HepG2 (cell line): ENCODE results near the gene SLC1A4. TPM values are rescaled to one million over a fixed set of nuclear protein-coding genes. Genes with fewer than 3 reads are reported as not detected.

Experiments used
- EHMT2 ChIP-seq: fragments of 200-600 bp; sonication (generic); IDR thresholded peaks from 2 replicates; pipeline ENCODE4 v1.7.0; 2017; ENCODE audit warnings: antibody characterized with exemption, low read depth, low read length, borderline replicate concordance
- FLYWCH1 ChIP-seq: sonication (generic); formaldehyde crosslinking; IDR thresholded peaks from 2 replicates; pipeline ENCODE4 v1.8.1; 2023; ENCODE audit warnings: mild to moderate bottlenecking, missing genetic modification reagents
- FOXA1 ChIP-seq, 2 experiments: fragments of 450-650 bp in 1 of 2; sonication (generic) in 1 of 2; formaldehyde crosslinking in 1 of 2; IDR thresholded peaks; 2 replicates each; pipeline versions ENCODE4 v1.4.0 to v1.6.1; 2016 to 2020; ENCODE audit warnings: missing genetic modification reagents in 1 of 2
- FOXA3 ChIP-seq: IDR thresholded peaks from 2 replicates; pipeline ENCODE4 v1.6.1; 2016; ENCODE audit warnings: missing genetic modification reagents, missing compliant biosample characterization
- KDM4B ChIP-seq: sonication (generic); formaldehyde crosslinking; IDR thresholded peaks from 2 replicates; pipeline ENCODE4 v1.4.0; 2020; ENCODE audit warnings: missing genetic modification reagents
- MAFF ChIP-seq: IDR thresholded peaks from 2 replicates; pipeline ENCODE4 v1.6.1; 2011; ENCODE audit warnings: low read depth, low read length, improper control_type of control experiment
- TCF7 ChIP-seq: sonication (generic); IDR thresholded peaks from 2 replicates; pipeline ENCODE4 v1.6.1; 2016; ENCODE audit warnings: antibody characterized with exemption, low read depth
- ZBTB8A ChIP-seq: sonication (generic); formaldehyde crosslinking; IDR thresholded peaks from 2 replicates; pipeline ENCODE4 v1.4.0; 2020; ENCODE audit warnings: mild to moderate bottlenecking, low read depth, missing genetic modification reagents, borderline replicate concordance
- ZFP1 ChIP-seq: IDR thresholded peaks from 2 replicates; pipeline ENCODE4 v1.6.1; 2016
- ZNF138 ChIP-seq: sonication (generic); formaldehyde crosslinking; IDR thresholded peaks from 2 replicates; pipeline ENCODE4 v1.5.0; 2020; ENCODE audit warnings: mild to moderate bottlenecking, low read depth, missing genetic modification reagents
- ZNF562 ChIP-seq: sonication (generic); formaldehyde crosslinking; IDR thresholded peaks from 2 replicates; pipeline ENCODE4 v1.8.0; 2022; ENCODE audit warnings: missing genetic modification reagents, borderline replicate concordance
- ZNF674 ChIP-seq: sonication (generic); formaldehyde crosslinking; IDR thresholded peaks from 2 replicates; pipeline ENCODE4 v1.5.0; 2020; ENCODE audit warnings: low read depth, mild to moderate bottlenecking, missing genetic modification reagents
- ZNF724P ChIP-seq: sonication (generic); formaldehyde crosslinking; IDR thresholded peaks from 2 replicates; pipeline ENCODE4 v1.8.0; 2022; ENCODE audit warnings: missing genetic modification reagents, borderline replicate concordance
- ZNF777 ChIP-seq: sonication (generic); formaldehyde crosslinking; IDR thresholded peaks from 2 replicates; pipeline ENCODE4 v1.4.0; 2020; ENCODE audit warnings: missing genetic modification reagents
- ZNF850 ChIP-seq: sonication (generic); formaldehyde crosslinking; conservative IDR thresholded peaks from 2 replicates; pipeline ENCODE4 v1.9.0; 2021; ENCODE audit warnings: mild to moderate bottlenecking, missing genetic modification reagents
- polyA plus RNA-seq, 8 experiments: library from polyadenylated mRNA; depleted of rRNA in 3 of 8; stranded (reverse) in 7 of 8; unstranded in 1 of 8; fragments of >200 nt; fragmentation: Illumina TruSeq in 4 of 8; extraction: Trizol in 4 of 8; gene quantifications; 2 replicates each; pipeline versions ENCODE4 v1.2.1 to v1.2.3, GENCODE V29; 2011 to 2016; ENCODE audit warnings: low read depth in 4 of 8, missing spikeins in 1 of 8, mixed read lengths in 1 of 8; ENCODE audit not compliant: insufficient read depth in 1 of 8
- total RNA-seq, 5 experiments: library from RNA; depleted of rRNA; stranded (reverse); fragments of >200 nt; fragmentation: Illumina TruSeq; extraction: Trizol; gene quantifications; 2 replicates each; pipeline ENCODE4 v1.2.3, GENCODE V29; 2016; ENCODE audit warnings: low read depth in 1 of 5
- TF ChIP-seq, protein P1 (sequence below): sonication (generic); formaldehyde crosslinking; IDR thresholded peaks from 2 replicates; pipeline ENCODE4 v1.5.0; 2020; ENCODE audit warnings: mild to moderate bottlenecking, missing genetic modification reagents
- TF ChIP-seq, protein P2 (sequence below): sonication (generic); formaldehyde crosslinking; IDR thresholded peaks from 2 replicates; pipeline ENCODE4 v1.4.0; 2020; ENCODE audit warnings: missing genetic modification reagents
- TF ChIP-seq, protein P3 (sequence below): sonication (generic); formaldehyde crosslinking; IDR thresholded peaks from 2 replicates; pipeline ENCODE4 v1.9.0; 2021; ENCODE audit warnings: missing genetic modification reagents, mild to moderate bottlenecking, borderline replicate concordance
- TF ChIP-seq, protein P4 (sequence below): sonication (generic); formaldehyde crosslinking; IDR thresholded peaks from 2 replicates; pipeline ENCODE4 v1.4.0; 2020; ENCODE audit warnings: missing genetic modification reagents, borderline replicate concordance

Gene SLC1A4
- total and polyA plus RNA-seq, 2 of the 13 experiments (the other 11 are each of a cell fraction or from before 2014, with no cell fraction given) = 21.0 to 39.6 TPM

DNA sequence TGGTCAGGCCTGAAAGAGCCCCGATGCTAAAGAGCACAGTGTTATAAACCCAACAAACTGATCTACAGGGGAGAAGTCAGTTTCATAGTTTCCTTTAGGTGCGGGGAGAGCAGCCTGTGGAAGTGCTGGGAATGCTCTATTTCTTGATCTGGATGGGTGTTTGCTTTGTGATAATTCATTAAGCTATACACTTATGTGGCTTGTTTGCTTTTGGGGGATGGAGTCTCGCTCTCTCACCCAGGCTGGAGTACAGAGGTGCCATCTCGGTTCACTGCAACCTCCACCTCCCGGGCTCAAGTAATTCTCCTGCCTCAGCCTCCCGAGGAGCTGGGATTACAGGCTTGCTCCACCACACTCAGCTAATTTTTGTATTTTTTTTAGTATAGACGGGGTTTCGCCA lies 37.0 kb downstream of the SLC1A4 start (continued):
- TF ChIP-seq, protein P1, sequence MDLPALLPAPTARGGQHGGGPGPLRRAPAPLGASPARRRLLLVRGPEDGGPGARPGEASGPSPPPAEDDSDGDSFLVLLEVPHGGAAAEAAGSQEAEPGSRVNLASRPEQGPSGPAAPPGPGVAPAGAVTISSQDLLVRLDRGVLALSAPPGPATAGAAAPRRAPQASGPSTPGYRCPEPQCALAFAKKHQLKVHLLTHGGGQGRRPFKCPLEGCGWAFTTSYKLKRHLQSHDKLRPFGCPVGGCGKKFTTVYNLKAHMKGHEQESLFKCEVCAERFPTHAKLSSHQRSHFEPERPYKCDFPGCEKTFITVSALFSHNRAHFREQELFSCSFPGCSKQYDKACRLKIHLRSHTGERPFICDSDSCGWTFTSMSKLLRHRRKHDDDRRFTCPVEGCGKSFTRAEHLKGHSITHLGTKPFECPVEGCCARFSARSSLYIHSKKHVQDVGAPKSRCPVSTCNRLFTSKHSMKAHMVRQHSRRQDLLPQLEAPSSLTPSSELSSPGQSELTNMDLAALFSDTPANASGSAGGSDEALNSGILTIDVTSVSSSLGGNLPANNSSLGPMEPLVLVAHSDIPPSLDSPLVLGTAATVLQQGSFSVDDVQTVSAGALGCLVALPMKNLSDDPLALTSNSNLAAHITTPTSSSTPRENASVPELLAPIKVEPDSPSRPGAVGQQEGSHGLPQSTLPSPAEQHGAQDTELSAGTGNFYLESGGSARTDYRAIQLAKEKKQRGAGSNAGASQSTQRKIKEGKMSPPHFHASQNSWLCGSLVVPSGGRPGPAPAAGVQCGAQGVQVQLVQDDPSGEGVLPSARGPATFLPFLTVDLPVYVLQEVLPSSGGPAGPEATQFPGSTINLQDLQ = no peak
- TF ChIP-seq, protein P2, sequence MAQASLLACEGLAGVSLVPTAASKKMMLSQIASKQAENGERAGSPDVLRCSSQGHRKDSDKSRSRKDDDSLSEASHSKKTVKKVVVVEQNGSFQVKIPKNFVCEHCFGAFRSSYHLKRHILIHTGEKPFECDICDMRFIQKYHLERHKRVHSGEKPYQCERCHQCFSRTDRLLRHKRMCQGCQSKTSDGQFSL (CRISPR knock-in tag) = no peak
- TF ChIP-seq ZNF138 (CRISPR knock-in tag) (no peak), ZFP1 (CRISPR knock-in tag) (no peak), ZNF724P (CRISPR knock-in tag) (no peak), FLYWCH1 (CRISPR knock-in tag) (no peak), KDM4B (CRISPR knock-in tag) (no peak), ZNF562 (CRISPR knock-in tag) (no peak), EHMT2 (no peak), ZBTB8A (CRISPR knock-in tag) (no peak), TCF7 (no peak), FOXA3 (CRISPR knock-in tag) (peak; percentile 71), MAFF (no peak), ZNF777 (CRISPR knock-in tag) (no peak), ZNF850 (CRISPR knock-in tag) (no peak), ZNF674 (CRISPR knock-in tag) (no peak), FOXA1 (IDR thresholded peaks at IDR 0.05) (no peak), FOXA1 (CRISPR knock-in tag; IDR thresholded peaks at IDR 0.05) (peak; percentile 76)
- TF ChIP-seq, protein P3, sequence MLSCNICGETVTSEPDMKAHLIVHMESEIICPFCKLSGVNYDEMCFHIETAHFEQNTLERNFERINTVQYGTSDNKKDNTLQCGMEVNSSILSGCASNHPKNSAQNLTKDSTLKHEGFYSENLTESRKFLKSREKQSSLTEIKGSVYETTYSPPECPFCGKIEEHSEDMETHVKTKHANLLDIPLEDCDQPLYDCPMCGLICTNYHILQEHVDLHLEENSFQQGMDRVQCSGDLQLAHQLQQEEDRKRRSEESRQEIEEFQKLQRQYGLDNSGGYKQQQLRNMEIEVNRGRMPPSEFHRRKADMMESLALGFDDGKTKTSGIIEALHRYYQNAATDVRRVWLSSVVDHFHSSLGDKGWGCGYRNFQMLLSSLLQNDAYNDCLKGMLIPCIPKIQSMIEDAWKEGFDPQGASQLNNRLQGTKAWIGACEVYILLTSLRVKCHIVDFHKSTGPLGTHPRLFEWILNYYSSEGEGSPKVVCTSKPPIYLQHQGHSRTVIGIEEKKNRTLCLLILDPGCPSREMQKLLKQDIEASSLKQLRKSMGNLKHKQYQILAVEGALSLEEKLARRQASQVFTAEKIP (CRISPR knock-in tag) = no peak
- TF ChIP-seq, protein P4, sequence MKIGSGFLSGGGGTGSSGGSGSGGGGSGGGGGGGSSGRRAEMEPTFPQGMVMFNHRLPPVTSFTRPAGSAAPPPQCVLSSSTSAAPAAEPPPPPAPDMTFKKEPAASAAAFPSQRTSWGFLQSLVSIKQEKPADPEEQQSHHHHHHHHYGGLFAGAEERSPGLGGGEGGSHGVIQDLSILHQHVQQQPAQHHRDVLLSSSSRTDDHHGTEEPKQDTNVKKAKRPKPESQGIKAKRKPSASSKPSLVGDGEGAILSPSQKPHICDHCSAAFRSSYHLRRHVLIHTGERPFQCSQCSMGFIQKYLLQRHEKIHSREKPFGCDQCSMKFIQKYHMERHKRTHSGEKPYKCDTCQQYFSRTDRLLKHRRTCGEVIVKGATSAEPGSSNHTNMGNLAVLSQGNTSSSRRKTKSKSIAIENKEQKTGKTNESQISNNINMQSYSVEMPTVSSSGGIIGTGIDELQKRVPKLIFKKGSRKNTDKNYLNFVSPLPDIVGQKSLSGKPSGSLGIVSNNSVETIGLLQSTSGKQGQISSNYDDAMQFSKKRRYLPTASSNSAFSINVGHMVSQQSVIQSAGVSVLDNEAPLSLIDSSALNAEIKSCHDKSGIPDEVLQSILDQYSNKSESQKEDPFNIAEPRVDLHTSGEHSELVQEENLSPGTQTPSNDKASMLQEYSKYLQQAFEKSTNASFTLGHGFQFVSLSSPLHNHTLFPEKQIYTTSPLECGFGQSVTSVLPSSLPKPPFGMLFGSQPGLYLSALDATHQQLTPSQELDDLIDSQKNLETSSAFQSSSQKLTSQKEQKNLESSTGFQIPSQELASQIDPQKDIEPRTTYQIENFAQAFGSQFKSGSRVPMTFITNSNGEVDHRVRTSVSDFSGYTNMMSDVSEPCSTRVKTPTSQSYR (CRISPR knock-in tag) = peak; percentile 93
